ENCODE measurements around the gene UBE2V1. TPM values are rescaled to one million over a fixed set of nuclear protein-coding genes. Genes with fewer than 3 reads are reported as not detected.

The UBE2V1 gene
- total RNA-seq, 4 donors from 2014 or later = 58.8 to 86.7 (median 77.3) TPM

- H3K27me3 ChIP-seq = no peaks in the 10 kb centered on the region
- no peak for DNase-seq (ENCODE audit: low spot score in 2 of 2)
- no peaks in the 10 kb centered on the region for H3K9me3 ChIP-seq
- H3K4me3 ChIP-seq = no peak overlapping the region
- TF ChIP-seq CTCF (IDR thresholded peaks at IDR 0.05) (no peak), EP300 (IDR thresholded peaks at IDR 0.05) (no peak), POLR2A (IDR thresholded peaks at IDR 0.05) (no peak)
- WGBS, 2 donors = 92 to 94% methylated on average over 6 of the region's 6 CpGs
- peak overlapping the region in 2 of 4 donors; percentile 33 to 90 for H3K27ac ChIP-seq
- H3K36me3 ChIP-seq = peaks cover 0 to 27% (median 5%) of the 10 kb centered on the region in 3 donors
- H3K4me1 ChIP-seq = peaks cover 3 to 74% (median 26%) of the 10 kb centered on the region in 4 donors
Observed at GRCh38 chr20:50141018-50141675, 28.2 kb upstream of the UBE2V1 start.

GRCh38 chr20:50140339-50140859 lies 27.4 kb upstream of the UBE2V1 start:
- no peak for DNase-seq (ENCODE audit: low spot score in 2 of 2)
- Histone ChIP-seq H3K27ac (peak overlapping the region in 3 of 4 donors; percentile 21 to 90 (median 88)), H3K9me3 (no peaks in the 10 kb centered on the region), H3K4me3 (no peak overlapping the region), H3K36me3 (peaks cover 0 to 27% (median 5%) of the 10 kb centered on the region in 3 donors), H3K27me3 (no peaks in the 10 kb centered on the region), H3K4me1 (peaks cover 3 to 67% (median 26%) of the 10 kb centered on the region in 4 donors)
- TF ChIP-seq EP300 (IDR thresholded peaks at IDR 0.05) (no peak), CTCF (IDR thresholded peaks at IDR 0.05) (no peak), POLR2A (IDR thresholded peaks at IDR 0.05) (no peak)
- 74 to 80% methylated on average over 11 of the region's 11 CpGs for WGBS, 2 donors

GRCh38 chr20:50138479-50139393 lies 25.8 kb upstream of the UBE2V1 start:
- no peak for TF ChIP-seq POLR2A (IDR thresholded peaks at IDR 0.05)
- peak; percentile 28 to 54 (median 48) for TF ChIP-seq CTCF (IDR thresholded peaks at IDR 0.05)
- TF ChIP-seq EP300 (IDR thresholded peaks at IDR 0.05) = peak in 1 of 2 donors; percentile 48
- peaks cover 3 to 61% (median 23%) of the 10 kb centered on the region in 4 donors for H3K4me1 ChIP-seq
- no peaks in the 10 kb centered on the region for H3K27me3 ChIP-seq
- peak overlapping the region in 1 of 4 donors; percentile 3 for H3K4me3 ChIP-seq
- H3K9me3 ChIP-seq = no peaks in the 10 kb centered on the region
- peaks cover 0 to 40% (median 5%) of the 10 kb centered on the region in 3 donors for H3K36me3 ChIP-seq
- no peak for DNase-seq (ENCODE audit: low spot score in 2 of 2)
- WGBS, 2 donors = 32 to 35% methylated on average over 23 to 27 of the region's 29 CpGs
- H3K27ac ChIP-seq = peak overlapping the region; percentile 21 to 90 (median 77)

GRCh38 chr20:50138120-50138478 lies 25.1 kb upstream of the UBE2V1 start:
- Histone ChIP-seq H3K4me1 (peaks cover 3 to 66% (median 23%) of the 10 kb centered on the region in 4 donors), H3K4me3 (no peak overlapping the region), H3K9me3 (no peaks in the 10 kb centered on the region), H3K27ac (peak overlapping the region; percentile 21 to 90 (median 77)), H3K27me3 (no peaks in the 10 kb centered on the region), H3K36me3 (peaks cover 0 to 42% (median 5%) of the 10 kb centered on the region in 3 donors)
- 56 to 64% methylated on average over 5 of the region's 5 CpGs for whole genome bisulfite sequencing, 2 donors
- no peak for TF ChIP-seq CTCF (IDR thresholded peaks at IDR 0.05)
- TF ChIP-seq EP300 (IDR thresholded peaks at IDR 0.05) = no peak
- TF ChIP-seq POLR2A (IDR thresholded peaks at IDR 0.05) = no peak
- DNase-seq (ENCODE audit: low spot score in 2 of 2) = no peak
